K562 (cell line): ENCODE measurements around the gene MYO16. TPM values are rescaled to one million over a fixed set of nuclear protein-coding genes. Genes with fewer than 3 reads are reported as not detected.

Experiments
- ATAC-seq: fragments of 200-7000 bp; cut with Tn5 transposase; 3 replicates; pipeline ENCODE4 v1.9.1; 2020; ENCODE audit warnings: moderate library complexity
- BruUV-seq: library from RNA; stranded (reverse); fragments of 400-500 nt; replicated peaks from 2 replicates; lab custom pipeline; 2021; lab: Mats Ljungman, UMichigan
- CTCF ChIA-PET: fragments of 300-600 bp; formaldehyde crosslinking; extraction: SDS; loops from one replicate; lab custom pipeline; 2021; ENCODE audit warnings: low intra/inter-chr PET ratio; lab: Yijun Ruan, JAX
- POLR2A ChIA-PET: fragments of 300-600, 350-650 bp; sonication (Branson Sonifier 250); formaldehyde crosslinking; extraction: SDS; loops from one replicate; lab custom pipeline; 2021; ENCODE audit warnings: antibody characterized with exemption, inconsistent platforms; lab: Yijun Ruan, JAX
- DNase-seq, 4 experiments: peaks; one replicate each; pipeline versions ENCODE4 v3.0.0 to v3.0.0-alpha.2; 2011 to 2018; ENCODE audit warnings: low spot score in 3 of 4, mixed read lengths in 3 of 4; ENCODE audit errors: extremely low read depth in 1 of 4
- FAIRE-seq: peaks from 2 replicates; lab custom pipeline; 2011; peaks lifted over from hg19 to GRCh38; lab: Jason Lieb, UNC
- H2AFZ ChIP-seq: 2 replicates; pipeline ENCODE4 v1.6.0; 2011; ENCODE audit warnings: low read depth, low read length, control low read depth, inconsistent platforms
- H3K27ac ChIP-seq: fragments of 200-600 bp; 3 replicates; pipeline ENCODE4 v1.8.0; 2011; ENCODE audit warnings: low read depth, mild to moderate bottlenecking, control low read depth, inconsistent platforms, low read length, moderate library complexity, mixed read lengths; ENCODE audit errors: extremely low read depth
- H3K27me3 ChIP-seq, 2 experiments: fragments of 300-600 bp in 1 of 2; 2 replicates in 1 of 2; 3 replicates in 1 of 2; pipeline versions ENCODE4 v1.6.0 to v1.8.0; 2011; ENCODE audit warnings: inconsistent platforms in 2 of 2, low read length in 2 of 2, mild to moderate bottlenecking in 1 of 2, mixed read lengths in 1 of 2, moderate library complexity in 1 of 2; ENCODE audit not compliant: control insufficient read depth in 2 of 2, insufficient read depth in 2 of 2
- H3K36me3 ChIP-seq: fragments of 300-600 bp; 3 replicates; pipeline ENCODE4 v1.8.0; 2011; ENCODE audit warnings: mild to moderate bottlenecking, low read length, inconsistent platforms; ENCODE audit not compliant: control insufficient read depth, insufficient read depth
- H3K4me1 ChIP-seq, 2 experiments: fragments of 200-600 bp in 1 of 2; replicated peaks in 1 of 2; 2 replicates in 1 of 2; 3 replicates in 1 of 2; pipeline versions ENCODE4 v1.5.1 to v1.8.0; 2011; ENCODE audit warnings: inconsistent platforms in 2 of 2, low read length in 2 of 2, mild to moderate bottlenecking in 1 of 2, mixed read lengths in 1 of 2, moderate library complexity in 1 of 2; ENCODE audit not compliant: control insufficient read depth in 2 of 2, insufficient read depth in 2 of 2
- H3K4me2 ChIP-seq: 2 replicates; pipeline ENCODE4 v1.6.1; 2011; ENCODE audit warnings: low read length, control low read depth, inconsistent platforms, mixed read lengths; ENCODE audit not compliant: insufficient read depth
- H3K4me3 ChIP-seq: fragments of 200-600 bp; sonication (generic), shearing (Covaris generic); 2 replicates; pipeline ENCODE4 v1.5.1; 2016; ENCODE audit warnings: control low read depth, inconsistent platforms
- H3K79me2 ChIP-seq: fragments of 200-600 bp; 3 replicates; pipeline ENCODE4 v1.8.0; 2011; ENCODE audit warnings: low read length, inconsistent platforms; ENCODE audit not compliant: control insufficient read depth, insufficient read depth
- H3K9ac ChIP-seq, 2 experiments: 2 replicates each; pipeline versions ENCODE4 v1.6.0 to v1.6.1; 2011; ENCODE audit warnings: low read depth in 2 of 2, low read length in 2 of 2, control low read depth in 1 of 2, inconsistent platforms in 1 of 2, mild to moderate bottlenecking in 1 of 2, mixed read lengths in 1 of 2; ENCODE audit not compliant: insufficient read depth in 1 of 2
- H3K9me1 ChIP-seq: one replicate; pipeline ENCODE4 v1.6.0; 2011; ENCODE audit warnings: inconsistent platforms, mild to moderate bottlenecking, low read length, moderate library complexity; ENCODE audit not compliant: control insufficient read depth, insufficient read depth
- H3K9me3 ChIP-seq: replicated peaks from 2 replicates; pipeline ENCODE4 v1.5.1; 2011; ENCODE audit warnings: low read depth, low read length, inconsistent platforms; ENCODE audit not compliant: control insufficient read depth, insufficient read depth
- H4K20me1 ChIP-seq: replicated peaks from 2 replicates; pipeline ENCODE4 v1.6.1; 2011; ENCODE audit warnings: low read length, inconsistent platforms, mixed read lengths; ENCODE audit not compliant: control insufficient read depth, insufficient read depth
- CBX1 ChIP-seq: sonication (generic); IDR thresholded peaks from 2 replicates; pipeline ENCODE4 v1.6.1; 2016; ENCODE audit warnings: antibody characterized with exemption, low read depth, mild to moderate bottlenecking
- ETV1 ChIP-seq: fragments of 450-650 bp; conservative IDR thresholded peaks from 2 replicates; pipeline ENCODE4 v1.6.1; 2016; ENCODE audit warnings: missing genetic modification characterization, control low read depth, low read depth, missing compliant biosample characterization
- GATAD2A ChIP-seq: fragments of 450-650 bp; IDR thresholded peaks from 2 replicates; pipeline ENCODE4 v1.6.1; 2017
- MAX ChIP-seq: sonication (generic); formaldehyde crosslinking; IDR thresholded peaks from 2 replicates; pipeline ENCODE4 v1.9.0; 2022; ENCODE audit warnings: mild to moderate bottlenecking, missing genetic modification reagents
- NFRKB ChIP-seq: fragments of 450-650 bp; IDR thresholded peaks from 2 replicates; pipeline ENCODE4 v1.6.1; 2016; ENCODE audit warnings: low read depth
- PATZ1 ChIP-seq: fragments of 250-450 bp; sonication (Bioruptor Pico); IDR thresholded peaks from 2 replicates; pipeline ENCODE4 v1.5.0; 2020; ENCODE audit warnings: mild to moderate bottlenecking, borderline replicate concordance
- PCBP1 ChIP-seq: fragments of 200-400 bp; formaldehyde crosslinking; IDR thresholded peaks from 2 replicates; pipeline ENCODE4 v1.6.1; 2018; ENCODE audit warnings: mild to moderate bottlenecking, low read depth, low read length; ENCODE audit not compliant: poor library complexity, severe bottlenecking
- PHF8 ChIP-seq: fragments of 200-600 bp; sonication (generic); IDR thresholded peaks from 2 replicates; pipeline ENCODE4 v1.6.1; 2012; ENCODE audit warnings: mixed run types, mild to moderate bottlenecking, inconsistent platforms, low read length, moderate library complexity, borderline replicate concordance
- POLR2AphosphoS2 ChIP-seq: IDR thresholded peaks from 2 replicates; pipeline ENCODE4 v1.6.1; 2012; ENCODE audit warnings: low read length, improper control_type of control experiment
- RCOR1 ChIP-seq, 2 experiments: IDR thresholded peaks; 2 replicates each; pipeline ENCODE4 v1.6.1; 2012; ENCODE audit warnings: low read depth in 2 of 2, low read length in 2 of 2, borderline replicate concordance in 1 of 2, improper control_type of control experiment in 1 of 2
- SLC30A9 ChIP-seq: fragments of 250-450 bp; sonication (Bioruptor Pico); IDR thresholded peaks from 2 replicates; pipeline ENCODE4 v1.8.0; 2022; ENCODE audit warnings: mild to moderate bottlenecking, moderate library complexity
- ZFP1 ChIP-seq: fragments of 450-650 bp; formaldehyde crosslinking; IDR thresholded peaks from 2 replicates; pipeline ENCODE4 v1.4.0; 2020; ENCODE audit warnings: mild to moderate bottlenecking, mixed read lengths
- ZNF431 ChIP-seq: sonication (generic); formaldehyde crosslinking; IDR thresholded peaks from 2 replicates; pipeline ENCODE4 v1.8.0; 2022; ENCODE audit warnings: mild to moderate bottlenecking, missing genetic modification reagents
- WGBS: fragments of 100-300 bp; shearing (Covaris generic); methylation state at CpG from one replicate; pipeline ENCODE4 v1.1.6; 2016; ENCODE audit warnings: low coverage, mixed read lengths; ENCODE audit not compliant: insufficient coverage; ENCODE audit errors: missing lambda C conversion rate; 5-methylcytosine and 5-hydroxymethylcytosine counted together
- in situ Hi-C: fragments of 300-500 bp; cut with MboI; formaldehyde crosslinking; loops from 4 replicates; pipeline ENCODE4 v1.15.0; 2018; ENCODE audit warnings: inconsistent platforms, mixed read lengths
- intact Hi-C: fragments of 100-400 bp; cut with micrococcal nuclease; formaldehyde crosslinking; loops from 2 replicates; pipeline ENCODE4 v1.14.2; 2022
- polyA plus RNA-seq, 8 experiments: library from polyadenylated mRNA; depleted of rRNA in 4 of 8; stranded (reverse) in 5 of 8; unstranded in 3 of 8; fragments of >200 nt; fragmentation: Nextera tagmentation in 2 of 8; fragmentation: Illumina TruSeq in 1 of 8; extraction: Ambion mirVana in 2 of 8; extraction: Trizol in 1 of 8; gene quantifications; 2 replicates each; pipeline versions ENCODE4 v1.2.1 to v1.2.3, GENCODE V29; 2011 to 2014; ENCODE audit warnings: inconsistent platforms in 1 of 8, missing spikeins in 1 of 8
- total RNA-seq, 7 experiments: library from RNA; depleted of rRNA in 6 of 7; stranded (reverse); fragments of >200 nt in 6 of 7; fragmentation: Illumina TruSeq in 2 of 7; extraction: Trizol in 2 of 7; gene quantifications; 2 replicates each; pipeline versions ENCODE4 v1.2.1 to v1.2.3, GENCODE V29; 2011 to 2021; ENCODE audit warnings: low replicate concordance in 1 of 7
- TF ChIP-seq, protein P1 (sequence below): sonication (generic); formaldehyde crosslinking; IDR thresholded peaks from 2 replicates; pipeline ENCODE4 v1.8.0; 2022; ENCODE audit warnings: mild to moderate bottlenecking, missing genetic modification reagents
- TF ChIP-seq, protein P2 (sequence below), 2 experiments: IDR thresholded peaks; 2 replicates each; pipeline ENCODE4 v1.6.1; 2011; ENCODE audit warnings: borderline replicate concordance in 1 of 2, control low read depth in 1 of 2, low read depth in 1 of 2, low read length in 1 of 2, mild to moderate bottlenecking in 1 of 2, mixed read lengths in 1 of 2, moderate library complexity in 1 of 2; ENCODE audit not compliant: insufficient read depth in 1 of 2, insufficient read length in 1 of 2, poor library complexity in 1 of 2, severe bottlenecking in 1 of 2; ENCODE audit errors: extremely low read depth in 1 of 2

MYO16 gene
- total and polyA plus RNA-seq, 9 of the 15 experiments (the other 6 are each of a cell fraction or from before 2014, with no cell fraction given): 4.3 to 45.7 (median 12.1) TPM

- TF ChIP-seq RCOR1 (IDR thresholded peaks at IDR 0.05; ENCODE audit: borderline replicate concordance in 1 of 2, low read depth in 2 of 2, low read length in 2 of 2): no peak
- no peak for TF ChIP-seq POLR2AphosphoS2
- no peak for TF ChIP-seq ZNF431
- no peak for TF ChIP-seq MAX
- no peak for TF ChIP-seq ZFP1 (CRISPR knock-in tag)
- no peak for TF ChIP-seq PCBP1
- no peak for TF ChIP-seq GATAD2A
- TF ChIP-seq NFRKB: no peak
Measured at GRCh38 chr13:109244566-109244965, 615.2 kb downstream of the MYO16 start (continued).

- in situ Hi-C loops (no loop called here), intact Hi-C loops (no loop called here)
- H3K4me2 ChIP-seq: no peak overlapping the region
- no peak overlapping the region for H3K27ac ChIP-seq
- H3K36me3 ChIP-seq: no peaks in the 10 kb centered on the region
- POLR2A ChIA-PET: no interaction called here
- H3K9me3 ChIP-seq: no peaks in the 10 kb centered on the region
- CTCF ChIA-PET: no interaction called here
- ATAC-seq (no peak), DNase-seq (no peak), FAIRE-seq (no peak)
- H3K9me1 ChIP-seq: no peaks in the 10 kb centered on the region
- H2AFZ ChIP-seq: no peak overlapping the region
- H3K79me2 ChIP-seq: no peaks in the 10 kb centered on the region
- WGBS: 17% methylated on average over 1 of the region's 1 CpG
- H3K4me3 ChIP-seq: no peak overlapping the region
- H3K4me1 ChIP-seq: no peaks in the 10 kb centered on the region; a peak in 1 of 5 replicates
- no peak overlapping the region for H3K9ac ChIP-seq
- H4K20me1 ChIP-seq: no peaks in the 10 kb centered on the region
- H3K27me3 ChIP-seq: no peaks in the 10 kb centered on the region
- no TSS peak for BruUV-seq
- TF ChIP-seq, protein P1, sequence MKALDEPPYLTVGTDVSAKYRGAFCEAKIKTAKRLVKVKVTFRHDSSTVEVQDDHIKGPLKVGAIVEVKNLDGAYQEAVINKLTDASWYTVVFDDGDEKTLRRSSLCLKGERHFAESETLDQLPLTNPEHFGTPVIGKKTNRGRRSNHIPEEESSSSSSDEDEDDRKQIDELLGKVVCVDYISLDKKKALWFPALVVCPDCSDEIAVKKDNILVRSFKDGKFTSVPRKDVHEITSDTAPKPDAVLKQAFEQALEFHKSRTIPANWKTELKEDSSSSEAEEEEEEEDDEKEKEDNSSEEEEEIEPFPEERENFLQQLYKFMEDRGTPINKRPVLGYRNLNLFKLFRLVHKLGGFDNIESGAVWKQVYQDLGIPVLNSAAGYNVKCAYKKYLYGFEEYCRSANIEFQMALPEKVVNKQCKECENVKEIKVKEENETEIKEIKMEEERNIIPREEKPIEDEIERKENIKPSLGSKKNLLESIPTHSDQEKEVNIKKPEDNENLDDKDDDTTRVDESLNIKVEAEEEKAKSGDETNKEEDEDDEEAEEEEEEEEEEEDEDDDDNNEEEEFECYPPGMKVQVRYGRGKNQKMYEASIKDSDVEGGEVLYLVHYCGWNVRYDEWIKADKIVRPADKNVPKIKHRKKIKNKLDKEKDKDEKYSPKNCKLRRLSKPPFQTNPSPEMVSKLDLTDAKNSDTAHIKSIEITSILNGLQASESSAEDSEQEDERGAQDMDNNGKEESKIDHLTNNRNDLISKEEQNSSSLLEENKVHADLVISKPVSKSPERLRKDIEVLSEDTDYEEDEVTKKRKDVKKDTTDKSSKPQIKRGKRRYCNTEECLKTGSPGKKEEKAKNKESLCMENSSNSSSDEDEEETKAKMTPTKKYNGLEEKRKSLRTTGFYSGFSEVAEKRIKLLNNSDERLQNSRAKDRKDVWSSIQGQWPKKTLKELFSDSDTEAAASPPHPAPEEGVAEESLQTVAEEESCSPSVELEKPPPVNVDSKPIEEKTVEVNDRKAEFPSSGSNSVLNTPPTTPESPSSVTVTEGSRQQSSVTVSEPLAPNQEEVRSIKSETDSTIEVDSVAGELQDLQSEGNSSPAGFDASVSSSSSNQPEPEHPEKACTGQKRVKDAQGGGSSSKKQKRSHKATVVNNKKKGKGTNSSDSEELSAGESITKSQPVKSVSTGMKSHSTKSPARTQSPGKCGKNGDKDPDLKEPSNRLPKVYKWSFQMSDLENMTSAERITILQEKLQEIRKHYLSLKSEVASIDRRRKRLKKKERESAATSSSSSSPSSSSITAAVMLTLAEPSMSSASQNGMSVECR (CRISPR knock-in tag): no peak
- no peak for TF ChIP-seq PATZ1 (CRISPR knock-in tag)
- TF ChIP-seq ETV1 (tag): no peak
- TF ChIP-seq PHF8: no peak
- no peak for TF ChIP-seq CBX1
- TF ChIP-seq, protein P2, sequence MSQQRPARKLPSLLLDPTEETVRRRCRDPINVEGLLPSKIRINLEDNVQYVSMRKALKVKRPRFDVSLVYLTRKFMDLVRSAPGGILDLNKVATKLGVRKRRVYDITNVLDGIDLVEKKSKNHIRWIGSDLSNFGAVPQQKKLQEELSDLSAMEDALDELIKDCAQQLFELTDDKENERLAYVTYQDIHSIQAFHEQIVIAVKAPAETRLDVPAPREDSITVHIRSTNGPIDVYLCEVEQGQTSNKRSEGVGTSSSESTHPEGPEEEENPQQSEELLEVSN (IDR thresholded peaks at IDR 0.05; ENCODE audit: borderline replicate concordance in 1 of 2, extremely low read depth in 1 of 2, insufficient read depth in 1 of 2, insufficient read length in 1 of 2, low read depth in 1 of 2, low read length in 1 of 2, poor library complexity in 1 of 2, severe bottlenecking in 1 of 2): no peak
- TF ChIP-seq SLC30A9 (CRISPR knock-in tag): no peak
Measured at GRCh38 chr13:109246001-109246400, 616.6 kb downstream of the MYO16 start.
